ENCODE data around the gene FAU. TPM values are rescaled to one million over a fixed set of nuclear protein-coding genes. Genes with fewer than 3 reads are reported as not detected.
A peak's percentile ranks its signal among the peaks of the same experiment; 100 is the strongest.

The FAU gene
- total and polyA plus RNA-seq, 9 of the 15 experiments (the other 6 are each of a cell fraction or from before 2014, with no cell fraction given), result 433 to 1,827 (median 942) TPM

GRCh38 chr11:65134952-65135632, 13.2 kb upstream of the FAU start (continued):
- no peak for TF ChIP-seq KLF10 (CRISPR knock-in tag; IDR thresholded peaks at IDR 0.05)
- TF ChIP-seq ESRRB (CRISPR knock-in tag; IDR thresholded peaks at IDR 0.05; ENCODE audit: borderline replicate concordance), result 0 out of 2 replicates have a peak, but pooled peaks have one; percentile 19
- no peak for TF ChIP-seq NR4A1 (CRISPR knock-in tag; IDR thresholded peaks at IDR 0.05)
- TF ChIP-seq NR4A1 (tag; IDR thresholded peaks at IDR 0.05), result 0 out of 2 replicates have a peak, but pooled peaks have one; percentile 18
- no peak for TF ChIP-seq ZNF398 (CRISPR knock-in tag; IDR thresholded peaks at IDR 0.05)
- TF ChIP-seq ATF3 (IDR thresholded peaks at IDR 0.05), result no peak
- no peak for TF ChIP-seq ATF3 (CRISPR knock-in tag; conservative IDR thresholded peaks at IDR 0.05)
- TF ChIP-seq PTRF (tag; IDR thresholded peaks at IDR 0.05), result no peak
- no peak; the same call in 1 of the 2 replicates for TF ChIP-seq GTF2F1 (IDR thresholded peaks at IDR 0.05; ENCODE audit: low read depth, low read length)
- no peak for TF ChIP-seq CTCF (IDR thresholded peaks at IDR 0.05 in 2 of 3, conservative IDR thresholded peaks at IDR 0.05 in 1 of 3; ENCODE audit: insufficient read depth in 2 of 3, low read depth in 1 of 3, low read length in 3 of 3)
- TF ChIP-seq EGR1 (conservative IDR thresholded peaks at IDR 0.05), result peak; percentile 84
- TF ChIP-seq DEAF1 (CRISPR knock-in tag; IDR thresholded peaks at IDR 0.05), result no peak
- no peak for TF ChIP-seq ELF4 (CRISPR knock-in tag; IDR thresholded peaks at IDR 0.05)
- peak; percentile 58; the same call in 1 of the 2 replicates for TF ChIP-seq SP1 (CRISPR knock-in tag; IDR thresholded peaks at IDR 0.05)
- peak; percentile 82 for TF ChIP-seq NFYB (IDR thresholded peaks at IDR 0.05; ENCODE audit: extremely low read depth, insufficient read length)
- no peak for TF ChIP-seq YBX1 (IDR thresholded peaks at IDR 0.05)
- TF ChIP-seq FOXA3 (CRISPR knock-in tag; conservative IDR thresholded peaks at IDR 0.05 in 1 of 2, IDR thresholded peaks at IDR 0.05 in 1 of 2), result peak in 1 of 2 experiments; percentile 54; a peak in 1 of 4 replicates
